Measurements from ENCODE around the gene ZBTB43.

DNA sequence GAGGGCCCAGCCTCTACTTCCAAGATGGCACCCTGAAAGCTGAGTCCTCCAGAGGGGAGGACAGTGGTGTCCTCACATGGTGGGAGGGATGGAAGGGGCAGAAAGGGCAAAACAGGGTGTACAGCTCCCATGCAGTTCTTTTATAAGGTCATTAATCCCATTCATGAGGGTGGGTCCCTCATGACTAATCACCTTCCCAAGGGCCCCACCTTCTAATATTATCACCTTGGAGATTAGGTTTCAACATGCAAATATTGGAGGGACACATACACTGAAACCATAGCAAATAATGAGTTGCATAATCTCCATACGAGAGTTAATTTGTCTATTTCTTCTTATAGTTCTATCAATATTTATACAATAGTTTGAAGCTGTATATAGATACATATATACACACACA, 5.8 kb upstream of the ZBTB43 start:
- no peak for TF ChIP-seq RAD21 (IDR thresholded peaks at IDR 0.05; ENCODE audit: insufficient read depth, low read depth, low read length)
- TF ChIP-seq ZZZ3 (IDR thresholded peaks at IDR 0.05; ENCODE audit: control insufficient read depth, insufficient read length, low read depth), result no peak
- no peak for TF ChIP-seq POLR2AphosphoS5 (IDR thresholded peaks at IDR 0.05; ENCODE audit: low read length)
- TF ChIP-seq SIX5 (IDR thresholded peaks at IDR 0.05; ENCODE audit: low read depth, low read length, severe bottlenecking), result no peak
- TF ChIP-seq ASH2L (IDR thresholded peaks at IDR 0.05; ENCODE audit: borderline replicate concordance, low read depth), result no peak
- no peak for TF ChIP-seq MYB (IDR thresholded peaks at IDR 0.05; ENCODE audit: borderline replicate concordance, low read depth, low read length)
- TF ChIP-seq, protein P1, sequence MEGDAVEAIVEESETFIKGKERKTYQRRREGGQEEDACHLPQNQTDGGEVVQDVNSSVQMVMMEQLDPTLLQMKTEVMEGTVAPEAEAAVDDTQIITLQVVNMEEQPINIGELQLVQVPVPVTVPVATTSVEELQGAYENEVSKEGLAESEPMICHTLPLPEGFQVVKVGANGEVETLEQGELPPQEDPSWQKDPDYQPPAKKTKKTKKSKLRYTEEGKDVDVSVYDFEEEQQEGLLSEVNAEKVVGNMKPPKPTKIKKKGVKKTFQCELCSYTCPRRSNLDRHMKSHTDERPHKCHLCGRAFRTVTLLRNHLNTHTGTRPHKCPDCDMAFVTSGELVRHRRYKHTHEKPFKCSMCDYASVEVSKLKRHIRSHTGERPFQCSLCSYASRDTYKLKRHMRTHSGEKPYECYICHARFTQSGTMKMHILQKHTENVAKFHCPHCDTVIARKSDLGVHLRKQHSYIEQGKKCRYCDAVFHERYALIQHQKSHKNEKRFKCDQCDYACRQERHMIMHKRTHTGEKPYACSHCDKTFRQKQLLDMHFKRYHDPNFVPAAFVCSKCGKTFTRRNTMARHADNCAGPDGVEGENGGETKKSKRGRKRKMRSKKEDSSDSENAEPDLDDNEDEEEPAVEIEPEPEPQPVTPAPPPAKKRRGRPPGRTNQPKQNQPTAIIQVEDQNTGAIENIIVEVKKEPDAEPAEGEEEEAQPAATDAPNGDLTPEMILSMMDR (IDR thresholded peaks at IDR 0.05 in 2 of 3, conservative IDR thresholded peaks at IDR 0.05 in 1 of 3; ENCODE audit: control insufficient read depth in 2 of 3, extremely low read depth in 1 of 3, insufficient read depth in 1 of 3, low read depth in 3 of 3, low read length in 3 of 3), result no peak
- TF ChIP-seq PAX8 (IDR thresholded peaks at IDR 0.05), result no peak
